ENCODE measurements around the gene LATS2.
A peak's percentile ranks its signal among the peaks of the same experiment; 100 is the strongest.

LATS2 gene

GRCh38 chr13:21047591-21048282 lies 13.6 kb downstream of the LATS2 start:
- DNase-seq (ENCODE audit: low spot score) = no peak

GRCh38 chr13:21047087-21047486 lies 14.3 kb downstream of the LATS2 start:
- DNase-seq (ENCODE audit: low spot score) = no peak

GRCh38 chr13:21046203-21046602 lies 15.2 kb downstream of the LATS2 start:
- no peak for DNase-seq (ENCODE audit: low spot score)

- no peak for DNase-seq (ENCODE audit: low spot score)
These were observed 16.3 kb downstream of the LATS2 start for GRCh38 chr13:21045100-21045499.

- no peak for DNase-seq (ENCODE audit: low spot score)
These were observed 17.5 kb downstream of the LATS2 start for GRCh38 chr13:21043898-21044297.

GRCh38 chr13:21040120-21040826 lies 21.1 kb downstream of the LATS2 start:
- DNase-seq (ENCODE audit: low spot score) = no peak

GRCh38 chr13:21039097-21039800 lies 22.1 kb downstream of the LATS2 start:
- DNase-seq (ENCODE audit: low spot score) = no peak

GRCh38 chr13:21037656-21038055 lies 23.7 kb downstream of the LATS2 start:
- DNase-seq (ENCODE audit: low spot score) = no peak

- no peak for DNase-seq (ENCODE audit: low spot score)
These were observed 25.9 kb downstream of the LATS2 start for GRCh38 chr13:21035498-21035897.

GRCh38 chr13:21034603-21035191 lies 26.7 kb downstream of the LATS2 start:
- DNase-seq (ENCODE audit: low spot score) = peak; percentile 43

GRCh38 chr13:21033856-21034602 lies 27.4 kb downstream of the LATS2 start:
- no peak for DNase-seq (ENCODE audit: low spot score)

- DNase-seq (ENCODE audit: low spot score) = peak; percentile 58
These were observed 28.1 kb downstream of the LATS2 start for GRCh38 chr13:21033212-21033840.

- DNase-seq (ENCODE audit: low spot score) = no peak
These were observed 28.7 kb downstream of the LATS2 start for GRCh38 chr13:21032656-21033055.

- DNase-seq (ENCODE audit: low spot score) = no peak
These were observed 29.7 kb downstream of the LATS2 start for GRCh38 chr13:21031594-21032275.

GRCh38 chr13:21025539-21025938 lies 35.8 kb downstream of the LATS2 start:
- DNase-seq (ENCODE audit: low spot score) = no peak

GRCh38 chr13:21022056-21022979 lies 39.1 kb downstream of the LATS2 start:
- DNase-seq (ENCODE audit: low spot score) = no peak

GRCh38 chr13:21020581-21020980 lies 40.8 kb downstream of the LATS2 start:
- no peak for DNase-seq (ENCODE audit: low spot score)

GRCh38 chr13:21020176-21020575 lies 41.2 kb downstream of the LATS2 start:
- DNase-seq (ENCODE audit: low spot score) = no peak

GRCh38 chr13:21018220-21018619 lies 43.2 kb downstream of the LATS2 start:
- no peak for DNase-seq (ENCODE audit: low spot score)

- no peak for DNase-seq (ENCODE audit: low spot score)
These were observed 44.9 kb downstream of the LATS2 start for GRCh38 chr13:21016487-21016886.
